Trophoblast cell (in vitro differentiated cells and primary cell): ENCODE measurements around the gene SDR42E2.
A peak's percentile ranks its signal among the peaks of the same experiment; 100 is the strongest.

ENCODE experiments used
- DNase-seq, 2 donors: peaks; one replicate each; pipeline ENCODE4 v3.0.0-alpha.2; 2016
- H2AFZ ChIP-seq: 2 replicates; pipeline ENCODE4 v1.6.1; 2013; ENCODE audit warnings: low read length, moderate library complexity, mild to moderate bottlenecking; ENCODE audit not compliant: insufficient read depth, poor library complexity
- H2AK5ac ChIP-seq: 2 replicates; pipeline ENCODE4 v1.6.1; 2013; ENCODE audit warnings: mild to moderate bottlenecking, low read length
- H2BK120ac ChIP-seq: 2 replicates; pipeline ENCODE4 v1.6.1; 2013; ENCODE audit warnings: low read length, mild to moderate bottlenecking, moderate library complexity; ENCODE audit not compliant: insufficient read depth, poor library complexity
- H2BK12ac ChIP-seq: 2 replicates; pipeline ENCODE4 v1.6.1; 2013; ENCODE audit warnings: mild to moderate bottlenecking, low read length, moderate library complexity
- H2BK5ac ChIP-seq: 2 replicates; pipeline ENCODE4 v1.6.1; 2013; ENCODE audit warnings: low read length, low read depth, moderate library complexity, mild to moderate bottlenecking; ENCODE audit not compliant: poor library complexity
- H3K14ac ChIP-seq: 2 replicates; pipeline ENCODE4 v1.6.1; 2013; ENCODE audit warnings: mild to moderate bottlenecking, low read length
- H3K18ac ChIP-seq: 2 replicates; pipeline ENCODE4 v1.6.1; 2013; ENCODE audit warnings: mild to moderate bottlenecking, low read length
- H3K23ac ChIP-seq: 2 replicates; pipeline ENCODE4 v1.6.1; 2013; ENCODE audit warnings: low read length
- H3K27ac ChIP-seq: 2 replicates; pipeline ENCODE4 v1.5.1; 2013; ENCODE audit warnings: low read depth, mild to moderate bottlenecking, inconsistent platforms, low read length, moderate library complexity
- H3K27me3 ChIP-seq: 2 replicates; pipeline ENCODE4 v1.6.1; 2013; ENCODE audit warnings: inconsistent platforms, mild to moderate bottlenecking, low read length, moderate library complexity; ENCODE audit not compliant: insufficient read depth
- H3K36me3 ChIP-seq, 2 experiments: 1 replicate in 1 of 2; 2 replicates in 1 of 2; pipeline ENCODE4 v1.6.1; 2013; ENCODE audit warnings: low read length in 2 of 2, mild to moderate bottlenecking in 2 of 2, moderate library complexity in 1 of 2; ENCODE audit not compliant: insufficient read depth in 2 of 2, control insufficient read depth in 1 of 2
- H3K4ac ChIP-seq: 2 replicates; pipeline ENCODE4 v1.6.1; 2013; ENCODE audit warnings: low read depth, mild to moderate bottlenecking, low read length, moderate library complexity
- H3K4me1 ChIP-seq, 2 experiments: 1 replicate in 1 of 2; 2 replicates in 1 of 2; pipeline ENCODE4 v1.6.1; 2013; ENCODE audit warnings: low read length in 2 of 2, mild to moderate bottlenecking in 2 of 2, moderate library complexity in 1 of 2; ENCODE audit not compliant: insufficient read depth in 2 of 2, control insufficient read depth in 1 of 2
- H3K4me2 ChIP-seq: 2 replicates; pipeline ENCODE4 v1.6.1; 2013; ENCODE audit warnings: inconsistent platforms, mild to moderate bottlenecking, low read length, moderate library complexity
- H3K4me3 ChIP-seq: 2 replicates; pipeline ENCODE4 v1.5.1; 2013; ENCODE audit warnings: mild to moderate bottlenecking, low read depth, low read length, inconsistent platforms
- H3K79me1 ChIP-seq: one replicate; pipeline ENCODE4 v1.6.1; 2013; ENCODE audit warnings: low read length
- H3K79me2 ChIP-seq: 2 replicates; pipeline ENCODE4 v1.6.1; 2013; ENCODE audit warnings: low read length, mild to moderate bottlenecking; ENCODE audit not compliant: control insufficient read depth, insufficient read depth, poor library complexity
- H3K9ac ChIP-seq: 2 replicates; pipeline ENCODE4 v1.6.1; 2013; ENCODE audit warnings: mild to moderate bottlenecking, low read length
- H3K9me3 ChIP-seq: 2 replicates; pipeline ENCODE4 v1.6.1; 2013; ENCODE audit warnings: low read depth, mild to moderate bottlenecking, control low read depth, inconsistent platforms, low read length; ENCODE audit not compliant: insufficient read depth
- H4K12ac ChIP-seq: 2 replicates; pipeline ENCODE4 v1.6.1; 2013; ENCODE audit warnings: low read depth, mild to moderate bottlenecking, low read length, moderate library complexity
- H4K8ac ChIP-seq: 2 replicates; pipeline ENCODE4 v1.6.1; 2013; ENCODE audit warnings: low read depth, mild to moderate bottlenecking, low read length, moderate library complexity
- H4K91ac ChIP-seq: one replicate; pipeline ENCODE4 v1.6.1; 2013; ENCODE audit warnings: low read depth, mild to moderate bottlenecking, low read length, moderate library complexity
- WGBS: extraction: QIAGEN DNeasy Blood & Tissue Kit; methylation state at CpG from one replicate; pipeline ENCODE4 v1.1.7; 2013; ENCODE audit warnings: missing lambda C conversion rate; ENCODE audit not compliant: insufficient read length, insufficient coverage; ENCODE audit errors: extremely low coverage; 5-methylcytosine and 5-hydroxymethylcytosine counted together

SDR42E2 gene

DNA sequence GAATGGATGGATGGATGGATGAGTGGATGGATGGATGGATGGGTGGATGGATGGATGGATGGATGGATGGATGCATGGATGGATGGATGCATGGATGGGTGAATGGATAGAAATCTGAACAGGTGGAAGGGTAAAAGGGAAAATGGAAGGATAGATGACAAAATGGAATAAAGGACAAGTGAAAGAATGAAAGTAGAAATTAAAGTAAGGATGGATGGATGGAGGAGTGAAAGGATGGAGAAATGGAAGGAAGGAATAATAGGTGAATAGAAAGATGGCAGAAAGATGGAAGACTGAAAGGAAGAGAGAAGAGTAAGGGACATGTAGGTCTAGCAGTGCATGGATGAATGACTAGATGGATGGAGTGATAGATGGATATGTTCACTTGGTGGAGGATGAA, 40.1 kb upstream of the SDR42E2 start:
- Histone ChIP-seq H3K9ac (no peak overlapping the region), H2AFZ (no peak overlapping the region), H4K91ac (no peak overlapping the region), H3K14ac (no peak overlapping the region), H2BK12ac (no peak overlapping the region), H3K27me3 (no peaks in the 10 kb centered on the region), H2AK5ac (no peak overlapping the region), H4K12ac (no peak overlapping the region), H3K27ac (no peak overlapping the region), H3K9me3 (no peaks in the 10 kb centered on the region), H3K79me1 (no peaks in the 10 kb centered on the region), H3K18ac (no peak overlapping the region), H2BK120ac (no peak overlapping the region), H3K36me3 (no peaks in the 10 kb centered on the region), H3K4me2 (no peak overlapping the region), H3K79me2 (no peaks in the 10 kb centered on the region), H3K4ac (no peak overlapping the region), H3K23ac (no peak overlapping the region), H2BK5ac (no peak overlapping the region), H3K4me3 (no peak overlapping the region), H3K4me1 (no peaks in the 10 kb centered on the region), H4K8ac (no peak overlapping the region)
- DNase-seq: no peak

DNA sequence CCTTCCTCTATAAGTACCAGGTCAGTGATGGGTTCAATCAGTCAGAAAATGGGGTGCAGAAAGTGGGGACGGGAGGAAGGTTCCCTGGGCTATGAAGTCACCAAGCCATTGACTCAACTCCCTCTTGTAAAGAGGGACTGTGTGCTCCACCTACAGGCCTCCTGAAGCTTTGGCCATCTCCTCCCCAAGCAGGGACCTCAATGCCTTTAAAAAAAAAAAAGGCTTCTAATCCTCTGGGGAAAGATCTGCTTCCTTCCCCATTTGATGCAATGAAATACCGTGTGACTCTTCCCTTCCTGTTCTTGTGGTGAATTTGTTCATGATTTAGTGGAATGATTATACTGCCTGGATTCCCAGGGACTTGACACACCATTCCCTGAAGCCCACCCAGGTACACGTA, 39.2 kb upstream of the SDR42E2 start:
- Histone ChIP-seq H3K79me2 (no peaks in the 10 kb centered on the region), H4K91ac (no peak overlapping the region), H3K4me3 (no peak overlapping the region), H3K4me1 (no peaks in the 10 kb centered on the region), H3K36me3 (no peaks in the 10 kb centered on the region), H3K9ac (no peak overlapping the region), H4K12ac (no peak overlapping the region), H3K4ac (no peak overlapping the region), H3K14ac (no peak overlapping the region), H2BK5ac (no peak overlapping the region), H2AFZ (no peak overlapping the region), H3K27me3 (no peaks in the 10 kb centered on the region), H2BK12ac (no peak overlapping the region), H3K27ac (no peak overlapping the region), H3K79me1 (no peaks in the 10 kb centered on the region), H2AK5ac (no peak overlapping the region), H3K23ac (no peak overlapping the region), H3K9me3 (no peaks in the 10 kb centered on the region), H2BK120ac (no peak overlapping the region), H3K18ac (no peak overlapping the region), H4K8ac (no peak overlapping the region), H3K4me2 (no peak overlapping the region)
- DNase-seq: no peak
- WGBS: no CpG with 5 or more reads among the region's 3 CpGs

DNA sequence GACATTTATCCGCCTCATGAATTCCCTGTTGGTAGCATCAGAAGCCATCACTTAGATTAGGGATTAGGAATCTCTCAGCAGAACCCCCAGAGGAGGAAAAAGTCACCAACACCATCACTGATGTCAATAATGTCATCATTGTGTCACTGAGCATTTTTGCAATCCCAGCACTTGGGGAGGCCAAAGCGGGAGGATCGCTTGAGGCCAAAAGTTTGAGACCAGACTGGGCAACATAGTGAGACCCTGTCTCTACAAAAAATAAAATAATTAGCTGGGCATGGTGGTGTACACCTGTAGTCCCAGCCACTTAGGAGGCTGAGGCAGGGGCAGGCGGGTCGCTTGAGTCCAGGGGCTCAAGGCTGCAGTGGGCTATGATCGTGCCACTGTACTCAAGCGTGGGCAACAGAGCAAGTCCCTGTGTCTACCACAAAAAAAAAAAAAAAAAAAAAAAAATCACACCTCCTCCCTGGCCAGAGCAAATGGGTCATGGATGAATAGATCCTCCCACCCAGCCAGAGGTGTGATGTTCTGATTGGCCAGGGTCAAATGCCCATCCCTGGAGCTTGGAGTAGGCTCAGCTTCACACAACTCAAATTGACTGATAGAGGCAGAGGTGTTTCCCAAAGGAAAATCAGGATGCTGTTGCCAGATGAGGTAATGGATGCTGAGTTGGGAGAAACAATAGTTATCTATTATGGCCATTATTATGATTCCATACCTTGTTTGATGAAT, 38.4 kb upstream of the SDR42E2 start:
- WGBS: no CpG with 5 or more reads among the region's 7 CpGs
- no peak overlapping the region for H3K14ac ChIP-seq
- H3K9ac ChIP-seq: no peak overlapping the region
- no peak overlapping the region for H3K23ac ChIP-seq
- H3K27ac ChIP-seq: no peak overlapping the region
- no peak overlapping the region for H4K8ac ChIP-seq
- no peak overlapping the region for H4K91ac ChIP-seq
- no peaks in the 10 kb centered on the region for H3K4me1 ChIP-seq
- no peak overlapping the region for H2AK5ac ChIP-seq
- DNase-seq: no peak
- no peak overlapping the region for H3K4ac ChIP-seq
- H4K12ac ChIP-seq: no peak overlapping the region
- no peak overlapping the region for H2BK12ac ChIP-seq
- H3K9me3 ChIP-seq: no peaks in the 10 kb centered on the region
- H3K79me1 ChIP-seq: no peaks in the 10 kb centered on the region
- no peak overlapping the region for H3K18ac ChIP-seq
- no peaks in the 10 kb centered on the region for H3K27me3 ChIP-seq
- H2BK120ac ChIP-seq: no peak overlapping the region
- no peaks in the 10 kb centered on the region for H3K79me2 ChIP-seq
- no peak overlapping the region for H2BK5ac ChIP-seq
- H2AFZ ChIP-seq: no peak overlapping the region
- H3K36me3 ChIP-seq: no peaks in the 10 kb centered on the region
- no peak overlapping the region for H3K4me2 ChIP-seq
- no peak overlapping the region for H3K4me3 ChIP-seq

DNA sequence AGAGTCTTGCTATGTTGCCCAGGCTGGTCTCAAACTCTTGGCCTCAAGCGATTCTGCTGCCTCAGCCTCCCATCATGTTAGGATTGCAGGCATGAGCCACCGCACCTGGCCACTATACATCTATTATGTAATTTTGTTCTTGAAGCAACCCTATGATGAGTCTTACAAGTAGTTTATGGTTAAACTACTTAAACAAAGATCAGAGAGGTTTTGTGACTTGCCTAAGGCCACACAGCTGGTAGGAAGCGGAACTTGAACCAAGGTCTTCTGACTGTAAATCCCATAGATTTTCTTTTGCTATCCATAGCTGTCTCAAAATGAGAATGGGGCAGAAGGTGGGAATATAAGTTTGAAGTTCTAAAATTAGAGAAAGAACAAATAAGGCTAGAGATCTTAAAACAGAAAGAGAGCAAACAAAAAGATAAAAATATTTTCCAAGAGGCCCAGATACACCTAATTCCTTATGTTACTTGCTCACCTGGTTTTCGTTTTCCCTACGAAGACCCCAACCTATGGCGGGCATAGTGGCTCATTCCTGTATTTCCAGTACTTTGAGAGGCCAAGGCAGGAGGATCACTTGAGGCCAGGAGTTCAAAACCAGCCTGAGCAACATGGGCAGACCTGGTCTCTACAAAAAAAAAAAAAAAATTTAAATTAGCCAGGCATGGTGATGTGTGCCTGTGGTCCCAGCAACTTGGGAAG, 37.6 kb upstream of the SDR42E2 start:
- Histone ChIP-seq H3K4me2 (no peak overlapping the region), H3K4ac (no peak overlapping the region), H3K79me1 (no peaks in the 10 kb centered on the region), H4K91ac (no peak overlapping the region), H3K79me2 (no peaks in the 10 kb centered on the region), H3K27ac (no peak overlapping the region), H3K27me3 (no peaks in the 10 kb centered on the region), H4K12ac (no peak overlapping the region), H3K4me1 (no peaks in the 10 kb centered on the region), H3K36me3 (no peaks in the 10 kb centered on the region), H3K18ac (no peak overlapping the region), H3K4me3 (no peak overlapping the region), H2BK5ac (no peak overlapping the region), H3K14ac (no peak overlapping the region), H2BK12ac (no peak overlapping the region), H2AK5ac (no peak overlapping the region), H3K23ac (no peak overlapping the region), H2BK120ac (no peak overlapping the region), H3K9me3 (no peaks in the 10 kb centered on the region), H2AFZ (no peak overlapping the region), H3K9ac (no peak overlapping the region), H4K8ac (no peak overlapping the region)
- peak; percentile 65 to 80 for DNase-seq
- WGBS: no CpG with 5 or more reads among the region's 6 CpGs
